HL-60/S4 (cell line): Measurements from ENCODE around the gene ENTPD7.

Experiments used
- in situ Hi-C: fragments of 300-500 bp; cut with MboI; formaldehyde crosslinking; loops from 2 replicates; pipeline ENCODE4 v1.14.3; 2022; ENCODE audit warnings: low sequenced_read_pairs

The ENTPD7 gene

GRCh38 chr10:99647601-99648151 lies 11.6 kb upstream of the ENTPD7 start:
- in situ Hi-C loops = no loop called here

DNA sequence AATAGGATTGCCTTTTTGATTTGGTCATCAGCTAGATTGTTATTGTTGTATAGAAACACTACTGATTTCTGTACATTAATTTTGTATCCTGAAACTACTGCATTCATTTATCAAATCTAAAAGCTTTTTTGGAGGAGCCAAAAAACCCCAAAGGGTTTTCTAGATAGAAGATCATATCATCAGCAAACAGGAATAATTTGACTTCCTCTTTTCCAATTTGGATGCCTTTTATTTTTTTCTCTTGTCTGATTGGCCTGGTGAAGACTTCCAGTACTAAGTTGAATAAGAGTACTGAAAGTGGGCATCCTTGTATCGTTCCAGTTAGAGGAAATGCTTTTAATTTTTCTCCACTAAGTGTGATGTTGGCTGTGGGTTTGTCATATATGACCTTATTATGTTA lies 10.6 kb upstream of the ENTPD7 start:
- in situ Hi-C loops = no loop called here

GRCh38 chr10:99652800-99653390 lies 6.4 kb upstream of the ENTPD7 start:
- in situ Hi-C loops = no loop called here

GRCh38 chr10:99654390-99655175 lies 4.7 kb upstream of the ENTPD7 start:
- in situ Hi-C loops = no loop called here

GRCh38 chr10:99656199-99657064 lies 2.9 kb upstream of the ENTPD7 start:
- in situ Hi-C loops = no loop called here

GRCh38 chr10:99658622-99659030 lies 683 bp upstream of the ENTPD7 start:
- in situ Hi-C loops = no loop called here

- in situ Hi-C loops = no loop called here
Measured at GRCh38 chr10:99659868-99660366, 608 bp downstream of the ENTPD7 start.

- in situ Hi-C loops = no loop called here
Measured at GRCh38 chr10:99660662-99661376, 1.5 kb downstream of the ENTPD7 start.

GRCh38 chr10:99661377-99661763 lies 2.1 kb downstream of the ENTPD7 start:
- in situ Hi-C loops = no loop called here

DNA sequence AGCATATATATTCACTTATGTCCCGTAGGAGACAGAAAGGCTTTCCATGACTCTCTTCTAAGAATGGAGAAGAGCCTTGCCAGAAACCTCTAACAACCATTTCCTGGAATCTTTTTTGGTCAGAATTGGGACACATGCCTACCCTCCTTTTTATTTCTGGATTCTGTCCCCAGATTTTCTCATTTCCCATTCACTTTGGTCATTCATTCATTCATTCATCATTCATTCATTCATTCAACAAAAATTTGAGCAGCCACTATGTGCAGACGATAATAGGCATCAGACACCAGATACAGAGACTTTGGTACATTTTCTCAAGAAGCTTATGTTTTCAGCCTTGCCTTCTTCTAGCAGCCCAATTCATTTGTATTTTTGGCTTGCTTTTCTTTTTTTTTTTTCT lies 6.0 kb downstream of the ENTPD7 start:
- in situ Hi-C loops = no loop called here

GRCh38 chr10:99667108-99667751 lies 7.9 kb downstream of the ENTPD7 start:
- in situ Hi-C loops = no loop called here

- in situ Hi-C loops = no loop called here
Measured at GRCh38 chr10:99671386-99671785, 12.1 kb downstream of the ENTPD7 start.

GRCh38 chr10:99672884-99673283 lies 13.6 kb downstream of the ENTPD7 start:
- in situ Hi-C loops = no loop called here

- in situ Hi-C loops = no loop called here
Measured at GRCh38 chr10:99673492-99673891, 14.2 kb downstream of the ENTPD7 start.

- in situ Hi-C loops = no loop called here
Measured at GRCh38 chr10:99674762-99675161, 15.5 kb downstream of the ENTPD7 start.

GRCh38 chr10:99676426-99676825 lies 17.1 kb downstream of the ENTPD7 start:
- in situ Hi-C loops = no loop called here

- in situ Hi-C loops = no loop called here
Measured at GRCh38 chr10:99676895-99677294, 17.6 kb downstream of the ENTPD7 start.

DNA sequence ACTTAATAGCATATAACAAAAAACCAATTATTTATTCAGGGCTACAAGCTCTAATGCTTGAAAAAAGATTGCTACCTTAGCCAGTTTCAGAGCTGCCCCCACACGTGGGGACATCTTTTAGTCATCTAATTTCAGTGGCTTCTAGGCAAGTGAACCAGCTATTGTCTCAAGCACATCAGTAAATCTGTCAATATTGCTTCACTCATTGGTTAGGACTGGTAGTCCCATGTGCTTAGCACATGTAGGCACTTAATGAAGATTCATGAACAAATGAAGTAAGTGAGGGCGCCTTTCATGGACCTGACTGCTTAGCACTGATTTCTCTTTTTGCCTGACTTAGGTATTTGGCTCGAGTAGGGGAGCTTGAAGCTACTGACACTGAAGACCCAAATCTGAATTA lies 19.6 kb downstream of the ENTPD7 start:
- in situ Hi-C loops = no loop called here

GRCh38 chr10:99681553-99681952 lies 22.2 kb downstream of the ENTPD7 start:
- in situ Hi-C loops = no loop called here

- in situ Hi-C loops = no loop called here
Measured at GRCh38 chr10:99682032-99682431, 22.7 kb downstream of the ENTPD7 start.
